Trophoblast cell (in vitro differentiated cells and primary cell): ENCODE data around the gene C14orf39.
"Not testable (repeated sequence)": the region's sequence is repeated elsewhere in the genome, so short reads cannot be mapped to it uniquely, and the experiment has no call there.

ENCODE experiments used
- DNase-seq, 2 donors: peaks; one replicate each; pipeline ENCODE4 v3.0.0-alpha.2; 2016
- H2AFZ ChIP-seq: 2 replicates; pipeline ENCODE4 v1.6.1; 2013; ENCODE audit warnings: low read length, moderate library complexity, mild to moderate bottlenecking; ENCODE audit not compliant: insufficient read depth, poor library complexity
- H2AK5ac ChIP-seq: 2 replicates; pipeline ENCODE4 v1.6.1; 2013; ENCODE audit warnings: mild to moderate bottlenecking, low read length
- H2BK120ac ChIP-seq: 2 replicates; pipeline ENCODE4 v1.6.1; 2013; ENCODE audit warnings: low read length, mild to moderate bottlenecking, moderate library complexity; ENCODE audit not compliant: insufficient read depth, poor library complexity
- H2BK12ac ChIP-seq: 2 replicates; pipeline ENCODE4 v1.6.1; 2013; ENCODE audit warnings: mild to moderate bottlenecking, low read length, moderate library complexity
- H2BK5ac ChIP-seq: 2 replicates; pipeline ENCODE4 v1.6.1; 2013; ENCODE audit warnings: low read length, low read depth, moderate library complexity, mild to moderate bottlenecking; ENCODE audit not compliant: poor library complexity
- H3K14ac ChIP-seq: 2 replicates; pipeline ENCODE4 v1.6.1; 2013; ENCODE audit warnings: mild to moderate bottlenecking, low read length
- H3K18ac ChIP-seq: 2 replicates; pipeline ENCODE4 v1.6.1; 2013; ENCODE audit warnings: mild to moderate bottlenecking, low read length
- H3K23ac ChIP-seq: 2 replicates; pipeline ENCODE4 v1.6.1; 2013; ENCODE audit warnings: low read length
- H3K27ac ChIP-seq: 2 replicates; pipeline ENCODE4 v1.5.1; 2013; ENCODE audit warnings: low read depth, mild to moderate bottlenecking, inconsistent platforms, low read length, moderate library complexity
- H3K27me3 ChIP-seq: 2 replicates; pipeline ENCODE4 v1.6.1; 2013; ENCODE audit warnings: inconsistent platforms, mild to moderate bottlenecking, low read length, moderate library complexity; ENCODE audit not compliant: insufficient read depth
- H3K36me3 ChIP-seq, 2 experiments: 1 replicate in 1 of 2; 2 replicates in 1 of 2; pipeline ENCODE4 v1.6.1; 2013; ENCODE audit warnings: low read length in 2 of 2, mild to moderate bottlenecking in 2 of 2, moderate library complexity in 1 of 2; ENCODE audit not compliant: insufficient read depth in 2 of 2, control insufficient read depth in 1 of 2
- H3K4ac ChIP-seq: 2 replicates; pipeline ENCODE4 v1.6.1; 2013; ENCODE audit warnings: low read depth, mild to moderate bottlenecking, low read length, moderate library complexity
- H3K4me1 ChIP-seq, 2 experiments: 1 replicate in 1 of 2; 2 replicates in 1 of 2; pipeline ENCODE4 v1.6.1; 2013; ENCODE audit warnings: low read length in 2 of 2, mild to moderate bottlenecking in 2 of 2, moderate library complexity in 1 of 2; ENCODE audit not compliant: insufficient read depth in 2 of 2, control insufficient read depth in 1 of 2
- H3K4me2 ChIP-seq: 2 replicates; pipeline ENCODE4 v1.6.1; 2013; ENCODE audit warnings: inconsistent platforms, mild to moderate bottlenecking, low read length, moderate library complexity
- H3K4me3 ChIP-seq: 2 replicates; pipeline ENCODE4 v1.5.1; 2013; ENCODE audit warnings: mild to moderate bottlenecking, low read depth, low read length, inconsistent platforms
- H3K79me1 ChIP-seq: one replicate; pipeline ENCODE4 v1.6.1; 2013; ENCODE audit warnings: low read length
- H3K79me2 ChIP-seq: 2 replicates; pipeline ENCODE4 v1.6.1; 2013; ENCODE audit warnings: low read length, mild to moderate bottlenecking; ENCODE audit not compliant: control insufficient read depth, insufficient read depth, poor library complexity
- H3K9ac ChIP-seq: 2 replicates; pipeline ENCODE4 v1.6.1; 2013; ENCODE audit warnings: mild to moderate bottlenecking, low read length
- H3K9me3 ChIP-seq: 2 replicates; pipeline ENCODE4 v1.6.1; 2013; ENCODE audit warnings: low read depth, mild to moderate bottlenecking, control low read depth, inconsistent platforms, low read length; ENCODE audit not compliant: insufficient read depth
- H4K12ac ChIP-seq: 2 replicates; pipeline ENCODE4 v1.6.1; 2013; ENCODE audit warnings: low read depth, mild to moderate bottlenecking, low read length, moderate library complexity
- H4K8ac ChIP-seq: 2 replicates; pipeline ENCODE4 v1.6.1; 2013; ENCODE audit warnings: low read depth, mild to moderate bottlenecking, low read length, moderate library complexity
- H4K91ac ChIP-seq: one replicate; pipeline ENCODE4 v1.6.1; 2013; ENCODE audit warnings: low read depth, mild to moderate bottlenecking, low read length, moderate library complexity
- WGBS: extraction: QIAGEN DNeasy Blood & Tissue Kit; methylation state at CpG from one replicate; pipeline ENCODE4 v1.1.7; 2013; ENCODE audit warnings: missing lambda C conversion rate; ENCODE audit not compliant: insufficient read length, insufficient coverage; ENCODE audit errors: extremely low coverage; 5-methylcytosine and 5-hydroxymethylcytosine counted together

C14orf39 gene

GRCh38 chr14:60455875-60456274, 30.0 kb downstream of the C14orf39 start:
- H3K27me3 ChIP-seq = no peaks in the 10 kb centered on the region
- no peak overlapping the region for H4K12ac ChIP-seq
- H3K36me3 ChIP-seq = no peaks in the 10 kb centered on the region
- H4K91ac ChIP-seq = no peak overlapping the region
- WGBS = no CpG with 5 or more reads among the region's 4 CpGs
- H3K4ac ChIP-seq = no peak overlapping the region
- no peak overlapping the region for H2AK5ac ChIP-seq
- H3K23ac ChIP-seq = no peak overlapping the region
- H2AFZ ChIP-seq = no peak overlapping the region
- H3K9ac ChIP-seq = no peak overlapping the region
- H3K4me1 ChIP-seq = no peaks in the 10 kb centered on the region
- no peak overlapping the region for H3K4me2 ChIP-seq
- no peaks in the 10 kb centered on the region for H3K79me2 ChIP-seq
- H3K9me3 ChIP-seq = no peaks in the 10 kb centered on the region
- H2BK5ac ChIP-seq = no peak overlapping the region
- no peak overlapping the region for H2BK120ac ChIP-seq
- H2BK12ac ChIP-seq = no peak overlapping the region
- no peak overlapping the region for H3K18ac ChIP-seq
- no peak for DNase-seq
- no peak overlapping the region for H4K8ac ChIP-seq
- no peak overlapping the region for H3K4me3 ChIP-seq
- no peak overlapping the region for H3K14ac ChIP-seq
- H3K79me1 ChIP-seq = no peaks in the 10 kb centered on the region
- no peak overlapping the region for H3K27ac ChIP-seq

GRCh38 chr14:60430276-60430675, 55.6 kb downstream of the C14orf39 start:
- WGBS = no CpG with 5 or more reads among the region's 2 CpGs
- Histone ChIP-seq H3K18ac (no peak overlapping the region), H2AFZ (no peak overlapping the region), H2BK120ac (no peak overlapping the region), H3K9ac (no peak overlapping the region), H4K12ac (no peak overlapping the region), H3K79me2 (no peaks in the 10 kb centered on the region), H3K79me1 (no peaks in the 10 kb centered on the region), H3K9me3 (peaks cover 2% of the 10 kb centered on the region), H3K27ac (no peak overlapping the region), H2BK12ac (no peak overlapping the region), H3K27me3 (no peaks in the 10 kb centered on the region), H3K36me3 (no peaks in the 10 kb centered on the region), H2BK5ac (no peak overlapping the region), H4K8ac (no peak overlapping the region), H3K23ac (no peak overlapping the region), H3K4ac (no peak overlapping the region), H4K91ac (no peak overlapping the region), H2AK5ac (no peak overlapping the region), H3K4me1 (no peaks in the 10 kb centered on the region), H3K4me3 (no peak overlapping the region), H3K14ac (no peak overlapping the region), H3K4me2 (no peak overlapping the region)
- peak in 1 of 2 donors; percentile 57 for DNase-seq

GRCh38 chr14:60420050-60420449, 65.8 kb downstream of the C14orf39 start:
- Histone ChIP-seq H3K36me3 (no peaks in the 10 kb centered on the region), H4K8ac (no peak overlapping the region), H2AK5ac (no peak overlapping the region), H3K27ac (no peak overlapping the region), H3K27me3 (no peaks in the 10 kb centered on the region), H3K23ac (no peak overlapping the region), H2BK12ac (no peak overlapping the region), H3K14ac (no peak overlapping the region), H2BK5ac (no peak overlapping the region), H3K9ac (no peak overlapping the region), H3K4ac (no peak overlapping the region), H3K18ac (no peak overlapping the region), H3K79me2 (no peaks in the 10 kb centered on the region), H2BK120ac (no peak overlapping the region), H4K12ac (no peak overlapping the region), H3K4me2 (no peak overlapping the region), H3K4me1 (no peaks in the 10 kb centered on the region), H3K4me3 (no peak overlapping the region), H3K79me1 (no peaks in the 10 kb centered on the region), H4K91ac (no peak overlapping the region), H2AFZ (no peak overlapping the region), H3K9me3 (no peaks in the 10 kb centered on the region)
- WGBS = no CpG with 5 or more reads among the region's 5 CpGs
- DNase-seq = no peak

DNA sequence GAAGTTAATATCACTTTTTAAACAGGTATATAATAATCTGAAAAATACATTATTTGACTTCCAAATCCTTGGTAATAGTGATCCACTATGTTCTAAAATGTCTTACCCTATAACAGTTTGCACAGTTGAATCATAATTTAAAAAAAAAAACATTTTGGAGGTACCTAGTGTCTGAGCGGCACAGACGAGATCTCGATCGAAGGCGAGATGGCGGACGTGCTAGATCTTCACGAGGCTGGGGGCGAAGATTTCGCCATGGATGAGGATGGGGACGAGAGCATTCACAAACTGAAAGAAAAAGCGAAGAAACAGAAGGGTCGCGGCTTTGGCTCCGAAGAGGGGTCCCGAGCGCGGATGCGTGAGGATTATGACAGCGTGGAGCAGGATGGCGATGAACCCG, 88.3 kb downstream of the C14orf39 start:
- not testable (repeated sequence) for H4K91ac ChIP-seq, H3K27me3 ChIP-seq, H2BK5ac ChIP-seq, H3K79me2 ChIP-seq, H3K4me3 ChIP-seq, H2AFZ ChIP-seq, H3K4me1 ChIP-seq, DNase-seq, H3K14ac ChIP-seq, H2BK12ac ChIP-seq, H3K4me2 ChIP-seq, H3K23ac ChIP-seq, H2BK120ac ChIP-seq, H4K8ac ChIP-seq, H3K36me3 ChIP-seq, H3K27ac ChIP-seq, H2AK5ac ChIP-seq, H3K4ac ChIP-seq, H3K9ac ChIP-seq, H4K12ac ChIP-seq, H3K79me1 ChIP-seq, H3K18ac ChIP-seq, H3K9me3 ChIP-seq
- WGBS = no CpG with 5 or more reads among the region's 22 CpGs
